DND-41 (cell line): ENCODE data around the gene COTL1.

Experiments
- ATAC-seq: fragments of 200-7000 bp; cut with Tn5 transposase; 3 replicates; pipeline ENCODE4 v1.9.1; 2021; ENCODE audit warnings: low read depth; ENCODE audit not compliant: insufficient read depth
- DNase-seq: peaks from one replicate; pipeline ENCODE4 v3.0.0-alpha.2; 2020
- H2AFZ ChIP-seq: 2 replicates; pipeline ENCODE4 v1.6.0; 2012; ENCODE audit warnings: low read depth, low read length
- H3K27ac ChIP-seq: 2 replicates; pipeline ENCODE4 v1.5.1; 2012; ENCODE audit warnings: low read length, inconsistent platforms
- H3K27me3 ChIP-seq: fragments of 200-600 bp; sonication (generic); 2 replicates; pipeline ENCODE4 v1.6.0; 2012; ENCODE audit warnings: low read length, mild to moderate bottlenecking, inconsistent platforms; ENCODE audit not compliant: insufficient read depth, poor library complexity
- H3K36me3 ChIP-seq: 2 replicates; pipeline ENCODE4 v1.5.1; 2012; ENCODE audit warnings: low read length, inconsistent platforms; ENCODE audit not compliant: insufficient read depth
- H3K4me1 ChIP-seq: 2 replicates; pipeline ENCODE4 v1.5.1; 2012; ENCODE audit warnings: mild to moderate bottlenecking, low read length; ENCODE audit not compliant: insufficient read depth
- H3K4me2 ChIP-seq: 2 replicates; pipeline ENCODE4 v1.6.0; 2012; ENCODE audit warnings: mild to moderate bottlenecking, moderate library complexity, low read length, inconsistent platforms; ENCODE audit not compliant: insufficient read depth
- H3K4me3 ChIP-seq, 2 experiments: fragments of 200-600 bp in 1 of 2; shearing (Covaris generic) in 1 of 2; 2 replicates each; pipeline ENCODE4 v1.5.1; 2012 to 2016; ENCODE audit warnings: inconsistent platforms in 2 of 2, low read length in 2 of 2, mild to moderate bottlenecking in 2 of 2, low read depth in 1 of 2, moderate library complexity in 1 of 2
- H3K79me2 ChIP-seq: 2 replicates; pipeline ENCODE4 v1.6.0; 2012; ENCODE audit warnings: low read length, inconsistent platforms; ENCODE audit not compliant: insufficient read depth
- H3K9ac ChIP-seq: 2 replicates; pipeline ENCODE4 v1.6.0; 2012; ENCODE audit warnings: low read depth, mild to moderate bottlenecking, inconsistent platforms, low read length, moderate library complexity
- H3K9me3 ChIP-seq: 2 replicates; pipeline ENCODE4 v1.5.1; 2012; ENCODE audit warnings: low read length, moderate library complexity, mild to moderate bottlenecking, inconsistent platforms; ENCODE audit not compliant: insufficient read depth, severe bottlenecking
- H4K20me1 ChIP-seq: 2 replicates; pipeline ENCODE4 v1.6.0; 2012; ENCODE audit warnings: low read length; ENCODE audit not compliant: insufficient read depth
- CTCF ChIP-seq: IDR thresholded peaks from 2 replicates; pipeline ENCODE4 v1.5.1; 2012; ENCODE audit warnings: borderline replicate concordance, low read length, moderate library complexity, mild to moderate bottlenecking; ENCODE audit not compliant: poor library complexity, severe bottlenecking; ENCODE audit errors: extremely low read depth
- EZH2 ChIP-seq: IDR thresholded peaks from 3 replicates; pipeline ENCODE4 v1.6.1; 2012; ENCODE audit warnings: borderline replicate concordance, low read depth, mild to moderate bottlenecking, moderate library complexity, low read length, inconsistent platforms; ENCODE audit not compliant: severe bottlenecking

COTL1 gene

GRCh38 chr16:84569382-84569987 lies 48.4 kb downstream of the COTL1 start:
- no peaks in the 10 kb centered on the region for H3K79me2 ChIP-seq
- DNase-seq (no peak), ATAC-seq (no peak)
- H3K4me2 ChIP-seq, result no peak overlapping the region
- no peaks in the 10 kb centered on the region for H4K20me1 ChIP-seq
- H3K27me3 ChIP-seq, result no peaks in the 10 kb centered on the region
- H3K36me3 ChIP-seq, result no peaks in the 10 kb centered on the region
- H3K4me3 ChIP-seq, result no peak overlapping the region
- H3K27ac ChIP-seq, result no peak overlapping the region
- no peaks in the 10 kb centered on the region for H3K9me3 ChIP-seq
- H3K9ac ChIP-seq, result no peak overlapping the region
- no peak overlapping the region for H2AFZ ChIP-seq
- TF ChIP-seq CTCF, result no peak
- TF ChIP-seq EZH2, result no peak
- H3K4me1 ChIP-seq, result no peaks in the 10 kb centered on the region

GRCh38 chr16:84568066-84568465 lies 49.8 kb downstream of the COTL1 start:
- Histone ChIP-seq H3K27me3 (no peaks in the 10 kb centered on the region), H2AFZ (no peak overlapping the region), H3K9me3 (no peaks in the 10 kb centered on the region), H4K20me1 (no peaks in the 10 kb centered on the region), H3K4me2 (no peak overlapping the region), H3K9ac (no peak overlapping the region), H3K27ac (no peak overlapping the region), H3K36me3 (no peaks in the 10 kb centered on the region), H3K4me3 (no peak overlapping the region), H3K4me1 (no peaks in the 10 kb centered on the region), H3K79me2 (no peaks in the 10 kb centered on the region)
- ATAC-seq (no peak), DNase-seq (no peak)
- TF ChIP-seq EZH2, result no peak
- TF ChIP-seq CTCF, result no peak

- H3K27ac ChIP-seq, result no peak overlapping the region
- no peaks in the 10 kb centered on the region for H3K4me1 ChIP-seq
- no peak for DNase-seq
Measured at GRCh38 chr16:84567286-84567962, 50.5 kb downstream of the COTL1 start.

More at GRCh38 chr16:84567286-84567962, 50.5 kb downstream of the COTL1 start:
- no peak overlapping the region for H3K4me3 ChIP-seq
- H3K27me3 ChIP-seq, result no peaks in the 10 kb centered on the region
- H3K9ac ChIP-seq, result no peak overlapping the region
- H3K9me3 ChIP-seq, result no peaks in the 10 kb centered on the region
- no peak for ATAC-seq
- no peaks in the 10 kb centered on the region for H3K36me3 ChIP-seq
- no peak for TF ChIP-seq EZH2
- TF ChIP-seq CTCF, result no peak
- H2AFZ ChIP-seq, result no peak overlapping the region
- no peaks in the 10 kb centered on the region for H4K20me1 ChIP-seq
- no peak overlapping the region for H3K4me2 ChIP-seq
- H3K79me2 ChIP-seq, result no peaks in the 10 kb centered on the region
